Activated gamma-delta T cell treated with anti-CD3 and anti-CD28 coated beads, Interleukin-2, amount 50 U/mL, for 16 hours (primary cell): ENCODE data around the gene MRPS5.
"Not testable (repeated sequence)": the region's sequence is repeated elsewhere in the genome, so short reads cannot be mapped to it uniquely, and the experiment has no call there.

Experiments
- DNase-seq: peaks from one replicate; pipeline ENCODE4 v3.0.0-alpha.2; 2020; ENCODE audit warnings: low read depth

Gene MRPS5

DNA sequence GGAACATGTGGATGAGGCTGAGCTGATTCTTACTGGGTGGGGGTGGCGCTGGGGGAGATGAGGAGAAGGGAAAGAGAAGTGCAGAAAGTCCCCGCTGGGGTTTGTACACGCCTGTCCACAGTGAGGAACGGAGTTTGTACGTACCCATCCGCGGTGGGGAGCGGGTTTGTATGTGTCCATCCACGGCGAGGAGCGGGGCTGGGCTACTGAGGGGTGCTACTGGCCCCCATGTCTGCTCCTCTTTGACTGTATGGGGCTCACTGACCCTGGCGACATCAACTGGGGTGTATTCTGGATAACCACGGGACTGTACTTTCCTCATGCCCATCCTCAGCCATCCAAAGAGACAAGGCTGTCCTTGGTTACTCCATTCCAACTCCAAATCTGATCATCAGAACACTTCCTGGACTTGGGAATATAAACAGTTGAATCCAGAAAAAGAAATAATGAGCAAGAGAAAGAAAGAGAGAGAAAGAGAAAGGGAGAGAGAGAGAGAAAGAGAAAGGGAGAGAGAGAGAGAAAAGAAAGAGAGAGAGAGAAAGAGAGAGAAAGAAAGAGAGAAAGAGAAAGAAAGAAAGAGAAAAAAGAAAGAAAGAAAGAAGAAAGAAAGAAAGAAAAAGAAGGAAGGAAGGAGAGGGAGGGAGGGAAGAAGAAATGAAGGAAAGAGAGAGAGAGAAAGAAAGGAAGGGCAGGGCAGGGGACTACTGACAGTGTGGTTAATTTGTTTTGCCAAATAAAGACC, 75.1 kb downstream of the MRPS5 start:
- no peak for DNase-seq

DNA sequence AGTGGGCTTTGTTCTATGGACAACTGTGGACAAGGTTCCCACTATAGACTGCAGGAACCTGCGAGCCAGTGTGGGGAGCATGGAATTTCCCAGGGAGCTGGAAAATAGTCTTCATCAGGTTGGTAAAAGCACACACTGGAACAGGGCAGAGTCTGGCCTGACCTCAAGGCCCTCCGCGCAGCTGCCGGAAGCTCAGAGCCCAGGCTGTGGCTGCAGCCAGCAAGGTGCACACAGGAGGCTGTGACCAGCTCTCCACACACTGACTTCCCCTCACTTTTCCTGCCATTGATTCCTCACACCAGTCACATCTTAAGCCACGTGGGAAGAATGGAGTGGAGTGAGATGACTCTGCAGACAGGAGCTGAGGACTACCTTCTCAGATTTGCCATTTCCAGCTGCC, 77.0 kb downstream of the MRPS5 start:
- DNase-seq = no peak

DNA sequence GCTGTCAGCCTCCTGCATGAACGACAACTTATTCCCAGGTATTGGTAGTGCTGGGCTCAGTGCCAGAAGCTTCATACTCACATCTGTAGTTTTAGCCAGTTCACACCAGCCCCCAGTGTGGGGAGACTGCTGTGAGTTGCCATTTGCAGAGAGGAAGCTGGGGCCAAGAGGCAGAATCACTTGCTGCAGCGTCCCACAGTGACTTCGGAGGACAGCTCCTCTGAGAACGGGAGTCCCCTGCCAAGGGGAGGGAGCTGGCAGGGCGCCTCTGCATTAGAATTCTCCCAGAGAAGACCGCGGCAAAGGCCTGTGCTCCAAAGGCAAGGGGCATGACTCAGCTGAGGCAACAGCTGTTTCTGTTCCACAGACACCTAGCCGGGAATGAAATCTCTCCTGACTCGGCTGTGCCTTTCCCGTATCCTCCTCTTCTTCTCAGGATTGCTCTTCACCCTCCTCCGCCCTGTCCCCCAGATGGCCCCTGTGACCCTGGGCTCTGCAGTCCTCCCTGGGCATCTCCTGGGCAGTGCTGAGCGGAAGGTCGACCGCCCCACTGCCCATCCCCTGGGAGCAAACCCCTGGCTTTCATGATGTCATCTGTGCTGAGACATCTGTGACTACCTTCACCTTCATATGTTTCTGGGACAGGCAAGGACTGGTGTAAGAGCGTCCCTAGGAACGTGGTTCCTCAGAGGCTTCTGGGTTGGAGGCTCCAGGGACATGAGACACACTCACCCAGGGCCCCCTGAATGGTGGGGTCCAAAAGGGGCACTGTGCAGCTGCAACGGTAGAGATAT, 78.1 kb downstream of the MRPS5 start:
- no peak for DNase-seq

DNA sequence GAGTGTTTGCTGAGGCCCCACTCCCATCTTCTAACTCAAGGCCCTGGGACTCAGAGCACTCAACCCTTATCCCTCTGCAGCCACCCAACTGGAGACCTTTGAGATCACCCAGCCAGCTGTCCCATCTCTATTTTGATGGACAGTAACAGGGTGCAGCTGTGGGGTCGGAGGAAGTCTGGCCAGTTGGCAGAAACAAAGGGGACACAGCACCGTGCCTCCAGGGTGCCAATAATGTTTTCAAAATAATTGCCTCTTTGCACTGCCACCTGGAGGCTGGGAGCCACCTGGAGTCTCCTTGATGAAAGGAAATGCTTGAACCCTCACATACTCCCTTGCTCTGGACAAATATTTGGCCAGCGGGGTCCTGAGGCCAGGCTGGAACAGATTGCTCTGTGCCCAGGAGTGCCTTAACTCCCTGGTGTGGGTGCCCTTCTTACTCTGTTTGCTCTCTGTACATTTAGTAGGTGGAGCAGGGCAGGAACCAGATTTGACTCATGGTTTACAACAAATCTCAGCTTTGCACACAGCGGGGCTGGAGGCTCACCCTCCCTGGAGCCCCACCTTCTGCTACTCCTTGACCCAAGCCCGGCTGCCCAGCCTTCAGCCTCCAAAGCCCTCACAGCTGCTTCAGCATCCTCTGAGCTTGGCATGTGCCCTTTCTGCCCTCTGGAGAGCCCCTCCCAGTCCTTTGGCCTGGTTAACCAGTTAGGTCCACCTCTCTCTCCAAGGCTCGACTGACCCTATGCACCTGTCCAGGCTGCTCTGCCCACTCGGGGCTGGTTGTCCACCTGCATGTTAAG, 78.9 kb downstream of the MRPS5 start:
- no peak for DNase-seq

DNA sequence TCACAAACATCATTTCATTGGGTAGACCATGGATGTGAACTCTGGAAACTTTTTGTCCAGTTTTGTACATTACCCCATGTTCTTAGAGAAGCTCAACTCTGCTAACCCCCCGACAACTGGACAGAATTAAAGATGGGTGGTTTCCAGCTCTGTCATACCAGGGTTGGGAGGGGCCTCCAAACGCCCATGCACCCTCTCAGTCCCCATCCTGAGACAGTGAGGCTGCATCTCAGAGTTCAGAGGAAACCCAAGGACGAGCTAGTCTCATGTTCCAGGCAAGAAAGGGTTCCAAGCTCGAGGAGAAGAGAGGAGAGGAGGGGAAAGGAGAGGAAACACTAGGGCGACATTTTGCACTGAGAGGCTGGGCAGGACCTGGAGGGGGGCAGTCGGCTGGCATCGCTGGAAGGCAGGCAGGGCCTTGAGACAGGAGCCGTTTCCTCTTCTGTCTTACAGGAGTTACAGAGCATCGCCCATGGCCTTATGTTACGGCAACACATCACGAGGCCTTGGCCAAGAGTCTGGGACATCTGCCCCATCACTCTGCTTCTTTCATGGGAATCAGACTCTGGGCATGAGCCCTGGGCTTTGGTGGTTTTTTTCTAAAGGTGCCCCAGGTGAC, 79.7 kb downstream of the MRPS5 start:
- DNase-seq = no peak

DNA sequence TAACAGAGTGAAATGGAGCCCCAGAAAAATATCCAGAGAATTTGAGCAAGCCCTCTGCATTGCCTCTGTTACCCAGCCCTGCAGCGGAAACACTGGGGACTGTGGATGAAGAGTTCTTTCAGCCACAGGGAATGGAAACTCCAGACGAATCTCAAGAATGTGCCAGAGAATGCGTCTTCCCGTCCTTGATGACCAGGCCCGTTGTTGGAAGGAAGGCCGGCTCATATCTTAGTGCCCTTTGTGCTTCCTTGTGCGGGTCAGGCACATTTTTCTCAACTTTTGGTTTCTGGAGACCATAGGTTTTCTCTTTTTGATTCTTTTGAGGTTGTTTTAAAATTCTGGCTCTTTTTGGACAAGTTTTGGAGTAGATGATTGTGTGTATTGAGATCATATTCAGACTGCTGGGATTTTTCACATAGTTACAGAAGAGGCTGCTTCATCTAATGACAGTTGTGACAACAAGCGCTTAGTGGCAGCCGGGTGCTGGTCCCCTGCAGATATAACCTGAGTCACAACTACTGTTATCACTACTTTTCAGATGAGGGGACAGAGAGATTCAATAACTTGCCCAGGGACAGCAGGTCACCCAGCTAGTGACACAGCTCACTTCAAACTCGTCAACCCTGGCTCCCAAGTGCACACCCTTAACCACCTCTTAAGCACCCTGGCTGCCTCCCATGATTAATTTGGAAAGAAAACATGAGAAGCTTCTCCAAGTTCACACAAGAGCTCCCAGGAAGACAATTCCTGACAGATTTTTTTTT, 80.4 kb downstream of the MRPS5 start:
- DNase-seq = no peak

DNA sequence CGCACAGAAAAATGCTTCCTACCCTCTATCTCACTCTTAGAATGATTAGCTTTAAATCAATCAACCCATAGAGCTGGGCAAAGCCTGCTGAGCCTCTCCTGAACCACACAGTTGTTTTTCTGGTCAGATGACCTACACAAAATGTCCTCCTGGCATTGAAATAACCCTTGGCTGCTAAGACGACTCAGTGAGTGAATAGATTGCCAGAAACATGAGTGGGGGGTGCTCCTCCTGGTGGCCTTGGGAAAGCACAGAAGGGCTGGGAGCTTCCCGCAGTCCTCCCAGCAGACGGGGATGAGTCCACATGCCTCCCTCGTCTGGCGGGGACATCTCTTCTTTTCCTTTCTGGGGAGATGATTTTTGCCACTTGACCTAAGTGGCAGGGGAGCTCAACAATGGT, 81.2 kb downstream of the MRPS5 start:
- no peak for DNase-seq

DNA sequence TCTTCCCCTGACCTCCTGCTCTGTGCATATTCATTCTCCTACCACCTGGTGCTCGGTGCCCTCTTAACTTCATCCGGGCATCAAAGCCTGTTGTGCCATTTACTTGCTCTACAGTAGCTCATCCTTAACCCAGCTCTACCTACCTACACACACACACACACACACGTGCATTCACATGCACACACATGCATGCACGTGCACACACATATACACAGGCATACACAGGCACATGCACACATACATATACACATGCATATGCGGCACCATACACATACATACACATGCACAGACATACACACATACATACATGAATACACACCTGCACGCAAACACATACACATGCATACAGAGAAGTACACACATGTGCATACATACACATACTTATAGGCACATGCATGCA, 81.6 kb downstream of the MRPS5 start:
- DNase-seq = no peak

DNA sequence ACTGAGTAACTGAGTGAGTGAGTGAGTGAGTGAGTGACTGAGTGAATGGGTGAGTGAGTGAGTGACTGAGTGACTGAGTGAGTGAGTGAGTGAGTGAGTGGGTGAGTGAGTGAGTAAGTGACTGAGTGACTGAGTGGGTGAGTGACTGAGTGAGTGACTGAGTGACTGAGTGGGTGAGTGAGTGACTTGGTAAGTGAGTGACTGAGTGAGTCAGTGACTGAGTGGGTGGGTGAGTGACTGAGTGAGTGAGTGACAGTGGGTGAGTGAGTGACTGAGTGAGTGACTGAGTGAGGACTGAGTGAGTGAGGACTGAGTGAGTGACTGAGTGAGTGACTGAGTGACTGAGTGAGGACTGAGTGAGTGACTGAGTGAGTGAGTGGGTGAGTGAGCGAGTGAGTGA, 82.2 kb downstream of the MRPS5 start:
- no peak for DNase-seq

DNA sequence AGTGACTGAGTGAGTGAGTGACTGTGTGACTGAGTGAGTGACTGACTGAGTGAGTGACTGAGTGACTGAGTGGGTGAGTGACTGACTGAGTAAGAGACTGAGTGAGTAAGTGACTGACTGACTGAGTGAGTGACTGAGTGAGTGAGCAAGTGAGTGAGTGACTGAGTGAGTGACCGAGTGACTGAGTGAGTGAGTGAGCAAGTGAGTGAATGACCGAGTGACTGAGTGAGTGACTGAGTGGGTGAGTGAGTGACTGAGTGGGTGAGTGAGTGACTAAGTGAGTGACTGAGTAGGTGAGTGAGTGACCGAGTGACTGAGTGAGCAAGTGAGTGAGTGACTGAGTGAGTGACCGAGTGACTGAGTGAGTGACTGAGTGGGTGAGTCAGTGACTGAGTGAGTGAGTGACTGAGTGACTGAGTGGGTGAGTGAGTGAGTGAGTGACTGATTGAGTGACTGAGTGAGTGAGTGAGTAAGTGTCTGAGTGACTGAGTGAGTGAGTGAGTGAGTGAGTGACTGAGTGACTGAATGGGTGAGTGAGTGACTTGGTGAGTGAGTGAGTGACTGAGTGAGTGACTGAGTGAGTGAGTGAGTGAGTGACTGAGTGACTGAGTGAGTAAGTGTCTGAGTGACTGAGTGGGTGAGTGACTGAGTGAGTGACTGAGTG, 82.8 kb downstream of the MRPS5 start:
- no peak for DNase-seq

DNA sequence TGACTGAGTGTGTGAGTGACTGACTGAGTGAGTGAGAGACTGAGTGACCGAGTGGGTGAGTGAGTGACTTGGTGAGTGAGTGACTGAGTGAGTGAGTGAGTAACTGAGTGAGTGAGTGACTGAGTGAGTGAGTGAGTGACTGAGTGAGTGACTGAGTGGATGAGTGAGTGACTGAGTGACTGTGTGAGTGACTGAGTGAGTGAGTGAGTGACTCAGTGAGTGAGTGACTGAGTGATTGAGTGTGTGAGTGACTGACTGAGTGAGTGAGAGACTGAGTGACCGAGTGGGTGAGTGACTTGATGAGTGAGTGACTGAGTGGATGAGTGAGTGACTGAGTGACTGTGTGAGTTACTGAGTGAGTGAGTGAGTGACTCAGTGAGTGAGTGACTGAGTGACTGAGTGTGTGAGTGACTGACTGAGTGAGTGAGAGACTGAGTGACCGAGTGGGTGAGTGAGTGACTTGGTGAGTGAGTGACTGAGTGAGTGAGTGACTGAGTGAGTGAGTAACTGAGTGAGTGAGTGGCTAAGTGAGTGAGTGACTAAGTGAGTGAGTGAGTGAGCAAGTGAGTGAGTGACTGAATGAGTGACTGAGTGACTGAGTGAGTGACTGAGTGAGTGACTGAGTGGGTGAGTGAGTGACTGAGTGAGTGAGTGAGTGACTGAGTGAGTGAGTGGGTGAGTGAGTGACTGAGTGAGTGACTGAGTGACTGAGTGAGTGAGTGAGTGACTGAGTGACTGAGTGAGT, 83.6 kb downstream of the MRPS5 start:
- DNase-seq = not testable (repeated sequence)

DNA sequence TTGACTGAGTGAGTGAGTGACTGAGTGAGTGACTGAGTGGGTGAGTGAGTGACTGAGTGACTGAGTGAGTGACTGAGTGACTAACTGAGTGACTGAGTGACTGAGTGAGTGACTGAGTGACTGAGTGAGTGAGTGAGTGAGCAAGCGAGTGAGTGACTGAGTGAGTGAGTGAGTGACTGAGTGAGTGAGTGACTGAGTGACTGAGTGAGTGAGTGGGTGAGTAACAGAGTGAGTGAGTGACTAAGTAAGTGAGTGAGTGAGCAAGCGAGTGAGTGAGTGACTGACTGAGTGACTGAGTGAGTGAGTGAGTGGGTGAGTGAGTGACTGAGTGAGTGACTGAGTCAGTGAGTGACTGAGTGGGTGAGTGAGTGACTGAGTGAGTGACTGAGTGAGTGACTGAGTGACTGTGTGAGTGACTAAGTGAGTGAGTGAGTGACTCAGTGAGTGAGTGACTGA, 84.2 kb downstream of the MRPS5 start:
- no peak for DNase-seq

DNA sequence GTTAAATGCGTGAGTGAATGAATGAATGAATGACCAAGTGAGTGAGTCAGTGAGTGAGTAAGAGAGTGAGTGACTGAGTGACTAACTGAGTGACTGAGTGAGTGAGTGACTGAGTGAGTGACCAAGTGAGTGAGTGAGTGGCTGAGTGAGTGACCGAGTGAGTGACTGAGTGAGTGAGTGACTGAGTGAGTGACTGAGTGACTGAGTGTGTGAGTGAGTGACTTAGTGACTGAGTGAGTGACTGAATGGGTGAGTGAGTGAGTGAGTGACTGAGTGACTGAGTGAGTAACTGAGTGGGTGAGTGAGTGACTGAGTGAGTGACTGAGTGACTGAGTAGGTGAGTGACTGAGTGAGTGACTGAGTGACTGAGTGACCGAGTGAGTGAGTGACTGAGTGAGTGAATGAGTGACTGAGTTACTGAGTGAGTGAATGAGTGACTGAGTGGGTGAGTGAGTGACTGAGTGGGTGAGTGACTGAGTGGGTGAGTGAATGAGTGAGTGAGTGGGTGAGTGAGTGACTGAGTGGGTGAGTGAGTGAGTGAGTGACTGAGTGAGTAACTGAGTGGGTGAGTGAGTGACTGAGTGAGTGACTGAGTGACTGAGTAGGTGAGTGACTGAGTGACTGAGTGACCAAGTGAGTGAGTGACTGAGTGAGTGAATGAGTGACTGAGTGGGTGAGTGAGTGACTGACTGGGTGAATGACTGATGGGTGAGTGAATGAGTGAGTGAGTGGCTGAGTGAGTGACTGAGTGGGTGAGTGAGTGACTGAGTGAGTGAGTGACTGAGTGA, 84.8 kb downstream of the MRPS5 start:
- no peak for DNase-seq
